ENCODE measurements around the gene CNOT4.

- TF ChIP-seq RAD21 (IDR thresholded peaks at IDR 0.05; ENCODE audit: low read depth), result no peak
- no peak for TF ChIP-seq NFIC (IDR thresholded peaks at IDR 0.05)
- TF ChIP-seq EGR1 (IDR thresholded peaks at IDR 0.05), result no peak
- TF ChIP-seq, protein P1, sequence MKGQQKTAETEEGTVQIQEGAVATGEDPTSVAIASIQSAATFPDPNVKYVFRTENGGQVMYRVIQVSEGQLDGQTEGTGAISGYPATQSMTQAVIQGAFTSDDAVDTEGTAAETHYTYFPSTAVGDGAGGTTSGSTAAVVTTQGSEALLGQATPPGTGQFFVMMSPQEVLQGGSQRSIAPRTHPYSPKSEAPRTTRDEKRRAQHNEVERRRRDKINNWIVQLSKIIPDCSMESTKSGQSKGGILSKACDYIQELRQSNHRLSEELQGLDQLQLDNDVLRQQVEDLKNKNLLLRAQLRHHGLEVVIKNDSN (IDR thresholded peaks at IDR 0.05), result no peak
- no peak for TF ChIP-seq YY1 (IDR thresholded peaks at IDR 0.05; ENCODE audit: low read depth)
- no peak for TF ChIP-seq REST (IDR thresholded peaks at IDR 0.05; ENCODE audit: low read depth)
- no peak for TF ChIP-seq EP300 (IDR thresholded peaks at IDR 0.05; ENCODE audit: borderline replicate concordance)
- no peak for TF ChIP-seq CREB1 (IDR thresholded peaks at IDR 0.05; ENCODE audit: low read depth)
These were observed 121.3 kb downstream of the CNOT4 start for GRCh38 chr7:135388616-135389015.
